ENCODE results near the gene SHB.

GRCh38 chr9:37909326-37909725 lies 159.7 kb downstream of the SHB start:
- TF ChIP-seq POLR2A (IDR thresholded peaks at IDR 0.05) = no peak
- TF ChIP-seq, protein P1, sequence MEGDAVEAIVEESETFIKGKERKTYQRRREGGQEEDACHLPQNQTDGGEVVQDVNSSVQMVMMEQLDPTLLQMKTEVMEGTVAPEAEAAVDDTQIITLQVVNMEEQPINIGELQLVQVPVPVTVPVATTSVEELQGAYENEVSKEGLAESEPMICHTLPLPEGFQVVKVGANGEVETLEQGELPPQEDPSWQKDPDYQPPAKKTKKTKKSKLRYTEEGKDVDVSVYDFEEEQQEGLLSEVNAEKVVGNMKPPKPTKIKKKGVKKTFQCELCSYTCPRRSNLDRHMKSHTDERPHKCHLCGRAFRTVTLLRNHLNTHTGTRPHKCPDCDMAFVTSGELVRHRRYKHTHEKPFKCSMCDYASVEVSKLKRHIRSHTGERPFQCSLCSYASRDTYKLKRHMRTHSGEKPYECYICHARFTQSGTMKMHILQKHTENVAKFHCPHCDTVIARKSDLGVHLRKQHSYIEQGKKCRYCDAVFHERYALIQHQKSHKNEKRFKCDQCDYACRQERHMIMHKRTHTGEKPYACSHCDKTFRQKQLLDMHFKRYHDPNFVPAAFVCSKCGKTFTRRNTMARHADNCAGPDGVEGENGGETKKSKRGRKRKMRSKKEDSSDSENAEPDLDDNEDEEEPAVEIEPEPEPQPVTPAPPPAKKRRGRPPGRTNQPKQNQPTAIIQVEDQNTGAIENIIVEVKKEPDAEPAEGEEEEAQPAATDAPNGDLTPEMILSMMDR (IDR thresholded peaks at IDR 0.05 in 8 of 11, conservative IDR thresholded peaks at IDR 0.05 in 3 of 11) = no peak
